ENCODE data around the gene EPHA8. TPM values are rescaled to one million over a fixed set of nuclear protein-coding genes. Genes with fewer than 3 reads are reported as not detected.

The EPHA8 gene
- total and polyA plus RNA-seq, 9 of the 15 experiments (the other 6 are each of a cell fraction or from before 2014, with no cell fraction given), result not detected

- no peak for TF ChIP-seq E2F6 (IDR thresholded peaks at IDR 0.05; ENCODE audit: borderline replicate concordance in 1 of 2, extremely low read depth in 1 of 2, insufficient read depth in 1 of 2, insufficient read length in 1 of 2, low read depth in 1 of 2, low read length in 1 of 2, poor library complexity in 1 of 2, severe bottlenecking in 1 of 2)
- TF ChIP-seq SOX6 (IDR thresholded peaks at IDR 0.05), result no peak
- TF ChIP-seq ZC3H8 (IDR thresholded peaks at IDR 0.05), result no peak
Observed at GRCh38 chr1:22567197-22567596, 3.9 kb downstream of the EPHA8 start (continued).

- BruUV-seq (replicated peaks), result no TSS peak
- H3K36me3 ChIP-seq (ENCODE audit: control insufficient read depth, insufficient read depth, low read length), result no peaks in the 10 kb centered on the region
- in situ Hi-C loops (cut with MboI) (no loop called here), intact Hi-C loops (cut with micrococcal nuclease) (no loop called here)
- peaks cover 33 to 89% of the 10 kb centered on the region in 2 experiments; a peak in 4 of 5 replicates for H3K27me3 ChIP-seq (ENCODE audit: control insufficient read depth in 2 of 2, insufficient read depth in 2 of 2, low read length in 2 of 2)
- H3K9me1 ChIP-seq (ENCODE audit: control insufficient read depth, insufficient read depth, low read length), result no peaks in the 10 kb centered on the region
- H3K9ac ChIP-seq (ENCODE audit: insufficient read depth in 1 of 2, low read depth in 2 of 2, low read length in 2 of 2), result no peak overlapping the region
- ChIA-PET CTCF (ENCODE audit: low intra/inter-chr PET ratio) (no interaction called here), POLR2A (interaction anchor here (0.6 to 0.7 kb wide), 3 partner anchors 147 to 470 kb away, joined by 3 to 5 read pairs (median 3); no protein-coding TSS in a partner anchor)
- no peak overlapping the region for H2AFZ ChIP-seq (ENCODE audit: low read depth, low read length)
- ATAC-seq (no peak), FAIRE-seq (no peak), DNase-seq (ENCODE audit: extremely low read depth in 1 of 4, low spot score in 3 of 4) (no peak)
- peaks cover 20% of the 10 kb centered on the region for H4K20me1 ChIP-seq (replicated peaks; ENCODE audit: control insufficient read depth, insufficient read depth, low read length)
- WGBS (ENCODE audit: insufficient coverage, low coverage, missing lambda C conversion rate), result 1% methylated on average over 6 of the region's 6 CpGs
- no peaks in the 10 kb centered on the region for H3K79me2 ChIP-seq (ENCODE audit: control insufficient read depth, insufficient read depth, low read length)
- H3K4me2 ChIP-seq (ENCODE audit: insufficient read depth, low read length), result no peak overlapping the region
- no peak overlapping the region for H3K4me3 ChIP-seq
- peaks cover 0 to 9% of the 10 kb centered on the region in 2 experiments; a peak in 1 of 5 replicates for H3K4me1 ChIP-seq (replicated peaks in 1 of 2; ENCODE audit: control insufficient read depth in 2 of 2, insufficient read depth in 2 of 2, low read length in 2 of 2)
- H3K9me3 ChIP-seq (replicated peaks; ENCODE audit: control insufficient read depth, insufficient read depth, low read depth, low read length), result no peaks in the 10 kb centered on the region
- no peak overlapping the region for H3K27ac ChIP-seq (ENCODE audit: extremely low read depth, low read depth, low read length)
- TF ChIP-seq KDM2B (CRISPR knock-in tag; IDR thresholded peaks at IDR 0.05) (no peak), ERF (CRISPR knock-in tag; IDR thresholded peaks at IDR 0.05) (no peak), ZBTB49 (CRISPR knock-in tag; IDR thresholded peaks at IDR 0.05; ENCODE audit: borderline replicate concordance) (no peak), SMARCA5 (IDR thresholded peaks at IDR 0.05) (peak; percentile 31; the same call in 1 of the 2 replicates), KLF13 (tag; IDR thresholded peaks at IDR 0.05; ENCODE audit: borderline replicate concordance, low read depth) (no peak), PRMT5 (CRISPR knock-in tag; IDR thresholded peaks at IDR 0.05) (no peak), ARNT (IDR thresholded peaks at IDR 0.05) (no peak), SIN3A (IDR thresholded peaks at IDR 0.05; ENCODE audit: borderline replicate concordance in 2 of 2, control insufficient read depth in 1 of 2, low read depth in 2 of 2, low read length in 2 of 2) (no peak), MTA3 (IDR thresholded peaks at IDR 0.05; ENCODE audit: borderline replicate concordance) (no peak), KDM1A (IDR thresholded peaks at IDR 0.05) (peak; percentile 47 to 59; a peak in 1 of 4 replicates), ZBTB26 (CRISPR knock-in tag; IDR thresholded peaks at IDR 0.05) (no peak), HIVEP1 (CRISPR knock-in tag; IDR thresholded peaks at IDR 0.05) (no peak), ZNF695 (CRISPR knock-in tag; IDR thresholded peaks at IDR 0.05) (no peak), BCOR (IDR thresholded peaks at IDR 0.05) (peak; percentile 37; the same call in 1 of the 2 replicates), HNRNPLL (IDR thresholded peaks at IDR 0.05; ENCODE audit: low read depth, low read length, poor library complexity, severe bottlenecking) (no peak), PHTF2 (CRISPR knock-in tag; IDR thresholded peaks at IDR 0.05) (no peak)
Observed at GRCh38 chr1:22567994-22568393, 4.7 kb downstream of the EPHA8 start.

All from K562 (cell line).